PC-9 (cell line): ENCODE measurements around the gene TMEM9.

ENCODE experiments used
- CTCF ChIP-seq: fragments of 200-600 bp; sonication (generic); conservative IDR thresholded peaks from 2 replicates; pipeline ENCODE4 v1.6.1; 2017; ENCODE audit warnings: mixed run types, antibody characterized with exemption, mild to moderate bottlenecking, moderate library complexity
- EZH2 ChIP-seq: fragments of 200-600 bp; sonication (generic); IDR thresholded peaks from 2 replicates; pipeline ENCODE4 v1.8.0; 2017; ENCODE audit warnings: antibody characterized with exemption, low read depth

GRCh38 chr1:201156819-201157218, 2.5 kb upstream of the TMEM9 start:
- TF ChIP-seq EZH2, result no peak
- TF ChIP-seq CTCF, result no peak
